HepG2 (cell line): ENCODE data around the gene SLC51B. TPM values are rescaled to one million over a fixed set of nuclear protein-coding genes. Genes with fewer than 3 reads are reported as not detected.
A peak's percentile ranks its signal among the peaks of the same experiment; 100 is the strongest.

ENCODE experiments used
- ATF4 ChIP-seq, 2 experiments: fragments of 450-650 bp in 1 of 2; sonication (generic) in 1 of 2; formaldehyde crosslinking; IDR thresholded peaks; 2 replicates each; pipeline versions ENCODE4 v1.5.0 to v1.8.0; 2020 to 2022; ENCODE audit warnings: mild to moderate bottlenecking in 1 of 2, missing genetic modification reagents in 1 of 2
- ATF7-NPFF ChIP-seq: sonication (generic); formaldehyde crosslinking; IDR thresholded peaks from 2 replicates; pipeline ENCODE4 v1.8.1; 2023; ENCODE audit warnings: mild to moderate bottlenecking, low read depth, missing genetic modification reagents, moderate library complexity
- GRHL1 ChIP-seq: sonication (generic); formaldehyde crosslinking; conservative IDR thresholded peaks from 2 replicates; pipeline ENCODE4 v1.8.0; 2022; ENCODE audit warnings: missing genetic modification reagents
- HOXA3 ChIP-seq: sonication (generic); formaldehyde crosslinking; IDR thresholded peaks from 2 replicates; pipeline ENCODE4 v1.5.0; 2020; ENCODE audit warnings: missing genetic modification reagents
- HOXA7 ChIP-seq: sonication (generic); formaldehyde crosslinking; IDR thresholded peaks from 2 replicates; pipeline ENCODE4 v1.8.1; 2022; ENCODE audit warnings: mild to moderate bottlenecking, missing genetic modification reagents, moderate library complexity
- JARID2 ChIP-seq: sonication (generic); formaldehyde crosslinking; IDR thresholded peaks from 2 replicates; pipeline ENCODE4 v1.8.1; 2023; ENCODE audit warnings: missing genetic modification reagents, inconsistent platforms; ENCODE audit not compliant: insufficient replicate concordance
- KLF9 ChIP-seq: IDR thresholded peaks from 2 replicates; pipeline ENCODE4 v1.6.1; 2016; ENCODE audit warnings: low read depth
- MAFK ChIP-seq, 2 experiments: IDR thresholded peaks in 1 of 2; conservative IDR thresholded peaks in 1 of 2; 2 replicates each; pipeline ENCODE4 v1.6.1; 2011; ENCODE audit warnings: improper control_type of control experiment in 2 of 2, low read length in 2 of 2
- NFYB ChIP-seq: sonication (generic); formaldehyde crosslinking; IDR thresholded peaks from 2 replicates; pipeline ENCODE4 v1.4.0; 2020; ENCODE audit warnings: missing genetic modification reagents
- NONO ChIP-seq, 2 experiments: fragments of 450-650 bp in 1 of 2; sonication (generic) in 1 of 2; formaldehyde crosslinking in 1 of 2; IDR thresholded peaks in 1 of 2; conservative IDR thresholded peaks in 1 of 2; 2 replicates each; pipeline versions ENCODE4 v1.6.1 to v1.8.0; 2017 to 2022; ENCODE audit warnings: mild to moderate bottlenecking in 1 of 2, missing genetic modification reagents in 1 of 2, moderate library complexity in 1 of 2
- PHF5A ChIP-seq: IDR thresholded peaks from one replicate; pipeline ENCODE4 v1.6.1; 2018; ENCODE audit warnings: low read depth, missing genetic modification reagents; ENCODE audit not compliant: unreplicated experiment
- SPEN ChIP-seq: sonication (generic); formaldehyde crosslinking; IDR thresholded peaks from 2 replicates; pipeline ENCODE4 v1.5.1; 2020; ENCODE audit warnings: low read depth, mild to moderate bottlenecking, missing genetic modification reagents
- TBX2 ChIP-seq: sonication (generic); formaldehyde crosslinking; IDR thresholded peaks from 2 replicates; pipeline ENCODE4 v1.5.0; 2020; ENCODE audit warnings: missing genetic modification reagents, mild to moderate bottlenecking, borderline replicate concordance
- THAP11 ChIP-seq: IDR thresholded peaks from 2 replicates; pipeline ENCODE4 v1.6.1; 2016; ENCODE audit warnings: missing biosample characterization, missing genetic modification reagents
- ZC3H4 ChIP-seq: sonication (generic); formaldehyde crosslinking; IDR thresholded peaks from 2 replicates; pipeline ENCODE4 v1.4.0; 2020; ENCODE audit warnings: missing genetic modification reagents, borderline replicate concordance
- ZNF276 ChIP-seq: sonication (generic); formaldehyde crosslinking; IDR thresholded peaks from 2 replicates; pipeline ENCODE4 v1.4.0; 2020; ENCODE audit warnings: mild to moderate bottlenecking, low read depth, missing genetic modification reagents
- ZNF34 ChIP-seq: sonication (generic); formaldehyde crosslinking; IDR thresholded peaks from 2 replicates; pipeline ENCODE4 v1.4.0; 2020; ENCODE audit warnings: mild to moderate bottlenecking, missing genetic modification reagents, borderline replicate concordance
- ZNF460 ChIP-seq: sonication (generic); formaldehyde crosslinking; IDR thresholded peaks from 2 replicates; pipeline ENCODE4 v1.5.1; 2020; ENCODE audit warnings: missing genetic modification reagents, mild to moderate bottlenecking, borderline replicate concordance
- ZNF549 ChIP-seq: sonication (generic); formaldehyde crosslinking; IDR thresholded peaks from 2 replicates; pipeline ENCODE4 v1.5.0; 2020; ENCODE audit warnings: missing genetic modification reagents
- ZNF616 ChIP-seq: sonication (generic); formaldehyde crosslinking; IDR thresholded peaks from 2 replicates; pipeline ENCODE4 v1.5.0; 2020; ENCODE audit warnings: low read depth, mild to moderate bottlenecking, missing genetic modification reagents
- ZNF710 ChIP-seq: sonication (generic); formaldehyde crosslinking; IDR thresholded peaks from 2 replicates; pipeline ENCODE4 v1.5.0; 2020; ENCODE audit warnings: mild to moderate bottlenecking, missing genetic modification reagents, borderline replicate concordance
- polyA plus RNA-seq, 8 experiments: library from polyadenylated mRNA; depleted of rRNA in 3 of 8; stranded (reverse) in 7 of 8; unstranded in 1 of 8; fragments of >200 nt; fragmentation: Illumina TruSeq in 4 of 8; extraction: Trizol in 4 of 8; gene quantifications; 2 replicates each; pipeline versions ENCODE4 v1.2.1 to v1.2.3, GENCODE V29; 2011 to 2016; ENCODE audit warnings: low read depth in 4 of 8, missing spikeins in 1 of 8, mixed read lengths in 1 of 8; ENCODE audit not compliant: insufficient read depth in 1 of 8
- total RNA-seq, 5 experiments: library from RNA; depleted of rRNA; stranded (reverse); fragments of >200 nt; fragmentation: Illumina TruSeq; extraction: Trizol; gene quantifications; 2 replicates each; pipeline ENCODE4 v1.2.3, GENCODE V29; 2016; ENCODE audit warnings: low read depth in 1 of 5

Gene SLC51B
- total and polyA plus RNA-seq, 2 of the 13 experiments (the other 11 are each of a cell fraction or from before 2014, with no cell fraction given), result 14.9 to 17.1 TPM

GRCh38 chr15:65056868-65057548 is 11.8 kb downstream of the SLC51B start (continued):
- TF ChIP-seq ZNF616 (no peak), ATF7-NPFF (CRISPR knock-in tag) (no peak), KLF9 (CRISPR knock-in tag) (no peak), NFYB (CRISPR knock-in tag) (peak; percentile 74), ZC3H4 (CRISPR knock-in tag) (no peak), ZNF710 (CRISPR knock-in tag) (peak; percentile 52; the same call in 1 of the 2 replicates), ZNF460 (no peak), TBX2 (peak; percentile 82), HOXA3 (peak; percentile 61; the same call in 1 of the 2 replicates), NONO (IDR thresholded peaks at IDR 0.05) (no peak), NONO (CRISPR knock-in tag; conservative IDR thresholded peaks at IDR 0.05) (no peak), HOXA7 (CRISPR knock-in tag) (no peak), ZNF549 (CRISPR knock-in tag) (no peak), PHF5A (no peak), ZNF276 (CRISPR knock-in tag) (no peak), THAP11 (peak; percentile 70), GRHL1 (CRISPR knock-in tag) (no peak), MAFK (conservative IDR thresholded peaks at IDR 0.05 in 1 of 2, IDR thresholded peaks at IDR 0.05 in 1 of 2; ENCODE audit: low read length in 2 of 2) (no peak), JARID2 (no peak), ATF4 (CRISPR knock-in tag; IDR thresholded peaks at IDR 0.05) (no peak), SPEN (CRISPR knock-in tag) (peak; percentile 47; the same call in 1 of the 2 replicates), ZNF34 (no peak)
